Fibroblast of skin of left quadriceps (primary cell): ENCODE measurements around the gene RAB7A.
"Not testable (repeated sequence)": the region's sequence is repeated elsewhere in the genome, so short reads cannot be mapped to it uniquely, and the experiment has no call there.

Experiments used
- DNase-seq, 2 experiments: peaks; one replicate each; pipeline ENCODE4 v3.0.0-alpha.2; 2013; ENCODE audit warnings: low read depth in 2 of 2

RAB7A gene

GRCh38 chr3:128749561-128749960, 23.6 kb downstream of the RAB7A start:
- DNase-seq: not testable (repeated sequence)

DNA sequence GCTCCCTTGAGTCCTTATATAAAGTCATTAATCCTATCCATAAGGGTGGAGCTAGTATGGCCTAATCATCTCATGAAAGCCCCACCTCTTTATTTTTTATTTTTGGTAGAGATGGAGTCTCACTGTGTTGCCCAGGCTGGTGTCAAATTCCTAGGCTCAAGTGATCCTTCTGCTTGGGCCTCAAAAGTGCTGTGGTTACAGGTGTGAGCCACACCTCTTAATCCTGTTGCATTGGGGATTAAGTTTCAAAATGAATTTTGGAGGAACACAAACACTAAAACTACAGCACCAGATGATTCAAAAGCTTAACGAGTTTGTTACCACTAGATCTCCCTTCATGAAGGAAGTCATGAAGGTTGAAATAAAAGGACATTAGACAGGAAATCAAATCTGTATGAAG, 27.7 kb downstream of the RAB7A start:
- DNase-seq: no peak

DNA sequence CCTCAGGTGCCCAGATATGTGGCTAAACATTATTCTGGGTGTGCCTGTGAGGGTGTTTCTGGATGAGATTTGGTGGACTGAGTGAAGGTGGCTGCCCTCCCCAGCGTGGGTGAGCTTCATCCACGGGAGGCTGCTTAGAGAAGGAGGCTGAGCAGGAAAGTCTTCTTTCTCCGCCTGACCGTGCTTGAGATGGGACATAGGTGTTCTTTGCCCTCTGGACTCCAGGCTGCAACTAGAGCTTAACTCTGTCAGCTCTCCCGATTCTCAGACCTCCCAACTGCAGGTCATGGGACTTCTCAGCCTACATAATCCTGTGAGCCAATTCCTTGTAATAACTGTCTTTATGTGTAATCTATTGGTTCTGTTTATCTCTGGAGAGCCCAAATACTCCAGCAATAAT, 34.1 kb downstream of the RAB7A start:
- DNase-seq: no peak

GRCh38 chr3:128760881-128761280, 34.9 kb downstream of the RAB7A start:
- no peak for DNase-seq

GRCh38 chr3:128761392-128761791, 35.4 kb downstream of the RAB7A start:
- no peak for DNase-seq

GRCh38 chr3:128763967-128764366, 38.0 kb downstream of the RAB7A start:
- DNase-seq: no peak

DNA sequence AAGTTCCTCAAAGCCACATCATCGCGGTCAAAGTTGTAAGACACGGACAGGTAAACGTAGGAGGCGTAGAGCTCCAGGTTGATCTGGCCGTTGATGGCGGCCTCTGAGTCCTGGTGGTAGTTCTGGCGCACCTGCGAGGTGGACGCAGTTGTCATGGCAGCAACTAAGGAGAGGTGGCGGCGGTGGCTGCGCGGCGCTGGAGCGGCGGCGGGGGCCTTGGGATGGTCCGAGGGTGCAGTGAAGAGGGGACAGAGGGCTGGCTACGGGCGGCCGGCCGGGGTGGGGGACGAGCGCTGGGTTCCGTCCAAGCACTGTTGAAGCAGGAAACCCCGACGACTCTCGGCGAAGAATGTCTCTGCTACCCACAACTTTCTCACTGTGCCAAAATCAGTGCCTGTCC, 38.9 kb downstream of the RAB7A start:
- DNase-seq: no peak

DNA sequence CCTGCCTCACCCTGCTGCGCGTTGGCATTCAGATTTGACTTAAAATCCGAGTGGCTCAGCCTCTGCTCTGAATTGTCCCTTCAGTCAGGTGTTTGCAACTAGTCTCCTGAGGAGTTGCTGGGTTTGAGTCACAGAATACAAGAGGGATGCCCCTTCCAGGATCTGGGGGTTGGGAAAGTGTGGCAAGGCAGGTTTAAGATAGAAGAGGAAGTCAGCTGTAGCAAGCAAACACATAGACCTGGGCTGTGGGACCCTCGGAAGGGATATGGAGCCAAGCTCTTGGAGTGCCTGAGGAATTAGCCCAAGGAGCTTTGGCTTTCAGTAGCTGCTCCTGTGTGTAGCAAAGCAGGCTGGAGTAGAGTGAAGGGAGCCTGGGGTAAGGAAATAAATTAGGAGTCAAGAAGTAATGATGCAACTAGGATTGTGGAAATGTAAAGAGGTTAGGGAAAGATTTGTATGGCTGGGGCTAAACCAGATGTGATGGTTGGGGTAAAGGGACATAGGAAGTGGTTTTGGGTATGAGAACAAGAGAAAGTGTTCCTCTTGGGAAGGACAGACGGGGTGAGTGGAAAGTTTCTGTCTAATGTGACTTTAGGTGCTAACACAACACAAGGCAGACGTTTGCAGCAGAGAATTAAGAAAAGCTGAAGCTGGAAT, 41.2 kb downstream of the RAB7A start:
- DNase-seq: no peak

DNA sequence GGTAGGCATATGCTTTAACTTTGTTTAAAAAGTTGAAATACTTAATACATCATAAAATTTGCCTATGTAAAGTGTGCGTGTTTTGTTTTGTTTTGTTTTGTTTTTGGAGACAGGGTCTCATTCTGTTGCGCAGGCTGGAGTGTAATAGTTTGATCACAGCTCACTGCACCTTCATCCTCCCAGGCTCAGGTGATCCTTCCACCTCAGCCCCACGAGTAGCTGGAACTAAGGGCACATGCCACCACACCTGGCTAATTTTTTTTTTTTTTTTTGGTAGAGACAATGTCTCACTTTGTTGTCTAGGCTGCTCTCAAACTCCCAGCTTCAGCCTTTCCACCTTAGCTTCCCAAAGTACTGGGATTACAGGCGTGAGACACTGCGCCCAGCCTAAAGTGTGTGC, 42.5 kb downstream of the RAB7A start:
- DNase-seq: no peak

DNA sequence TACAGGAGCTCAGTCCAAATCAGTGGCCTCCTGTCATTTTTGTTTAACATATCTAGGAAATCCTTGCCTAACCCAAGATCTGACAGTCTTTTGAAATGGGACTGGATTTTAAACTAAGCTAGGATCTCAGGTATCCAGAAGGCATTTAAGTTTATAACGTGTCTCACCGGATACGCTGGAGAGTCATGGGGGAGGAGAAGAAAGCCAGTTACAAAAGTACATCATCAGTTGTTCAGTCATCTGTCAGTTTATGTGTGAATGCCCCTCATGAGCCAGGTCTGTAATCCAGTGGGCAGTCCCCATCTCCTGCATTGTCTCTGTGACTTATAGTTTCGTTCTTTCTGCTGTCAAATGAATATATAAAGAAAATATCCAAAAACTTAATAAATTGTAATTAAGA, 44.4 kb downstream of the RAB7A start:
- DNase-seq: no peak

GRCh38 chr3:128773189-128773588, 47.2 kb downstream of the RAB7A start:
- not testable (repeated sequence) for DNase-seq

DNA sequence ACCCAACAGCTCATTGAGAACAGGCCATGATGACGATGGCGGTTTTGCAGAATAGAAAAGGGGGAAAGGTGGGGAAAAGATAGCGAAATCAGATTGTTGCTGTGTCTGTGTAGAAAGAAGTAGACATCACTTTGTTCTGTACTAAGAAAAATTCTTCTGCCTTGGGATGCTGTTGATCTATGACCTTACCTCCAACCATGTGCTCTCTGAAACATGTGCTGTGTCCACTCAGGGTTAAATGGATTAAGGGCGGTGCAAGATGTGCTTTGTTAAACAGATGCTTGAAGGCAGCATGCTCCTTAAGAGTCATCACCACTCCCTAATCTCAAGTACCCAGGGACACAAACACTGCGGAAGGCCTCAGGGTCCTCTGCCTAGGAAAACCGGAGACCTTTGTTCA, 47.6 kb downstream of the RAB7A start:
- DNase-seq: not testable (repeated sequence)

- no peak for DNase-seq
These were observed 49.3 kb downstream of the RAB7A start for GRCh38 chr3:128775241-128775640.

DNA sequence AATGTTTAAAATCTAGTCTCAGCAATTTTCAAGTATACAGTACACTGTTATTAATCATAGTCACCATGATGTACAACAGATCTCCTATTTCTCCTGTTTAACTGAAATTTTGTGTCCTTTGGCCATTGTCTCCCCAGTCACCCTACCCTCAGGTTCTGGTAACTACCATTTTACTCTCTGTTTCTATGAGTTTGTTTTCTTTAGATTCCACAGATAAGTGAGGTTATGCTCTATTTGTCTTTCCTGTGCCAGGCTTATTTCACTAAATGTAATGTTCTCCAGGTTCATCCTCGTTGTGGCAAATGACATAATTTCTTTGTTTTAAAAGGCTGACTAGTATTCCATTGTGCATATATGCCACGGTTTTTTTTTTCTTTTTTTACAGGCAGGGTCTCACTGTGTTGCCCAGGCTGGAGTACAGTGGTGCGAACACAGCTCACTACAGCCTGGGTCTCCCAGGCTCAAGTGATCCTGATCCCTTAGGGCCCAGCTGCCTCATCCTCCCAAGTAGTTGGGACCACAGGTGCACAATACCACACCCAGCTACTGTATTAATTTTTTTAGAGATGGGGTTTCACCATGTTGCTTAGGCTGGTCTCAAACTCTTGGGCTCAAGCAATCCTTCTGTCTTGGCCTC, 50.0 kb downstream of the RAB7A start:
- no peak for DNase-seq

GRCh38 chr3:128780101-128780837, 54.3 kb downstream of the RAB7A start:
- DNase-seq: no peak

- no peak for DNase-seq
These were observed 55.2 kb downstream of the RAB7A start for GRCh38 chr3:128781164-128781563.

GRCh38 chr3:128782282-128783146, 56.5 kb downstream of the RAB7A start:
- DNase-seq: no peak

DNA sequence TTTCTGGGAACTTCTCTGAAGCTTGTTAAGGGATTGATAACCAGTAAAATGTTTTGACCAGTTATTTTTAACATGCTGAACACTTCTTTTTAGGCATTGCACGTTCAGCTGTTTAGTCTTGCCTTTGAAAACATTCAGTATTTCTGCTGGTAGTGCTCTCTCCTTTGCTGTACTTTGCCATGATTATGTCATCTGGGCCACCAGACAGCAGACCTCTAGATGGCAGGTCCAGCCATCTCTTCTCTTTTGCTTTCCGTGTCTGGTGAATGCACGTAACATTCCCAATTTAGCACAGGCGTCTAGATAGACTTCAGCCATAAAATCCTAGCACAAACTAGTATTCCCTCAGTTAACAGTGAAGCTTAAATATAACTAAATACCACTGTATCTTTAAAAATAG, 57.8 kb downstream of the RAB7A start:
- no peak for DNase-seq

DNA sequence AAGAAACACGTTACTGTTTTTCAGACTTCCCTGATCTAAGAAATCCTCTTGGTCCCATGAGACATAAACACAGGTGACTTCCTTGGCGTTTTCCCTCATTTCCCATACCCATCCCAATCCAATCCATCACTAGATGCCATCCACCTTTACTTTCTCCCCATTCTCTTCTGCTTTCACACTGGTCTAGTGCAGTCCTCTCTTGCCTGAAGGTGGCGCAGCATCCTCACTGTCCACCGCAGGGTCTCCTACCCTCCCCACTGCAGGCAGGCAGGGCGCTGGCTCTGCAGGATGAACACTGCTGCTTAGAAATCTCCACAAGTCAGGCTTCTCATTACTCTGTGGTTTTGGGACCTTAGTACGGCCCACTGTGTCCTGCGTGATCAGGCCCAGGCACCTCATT, 58.2 kb downstream of the RAB7A start:
- DNase-seq: no peak

DNA sequence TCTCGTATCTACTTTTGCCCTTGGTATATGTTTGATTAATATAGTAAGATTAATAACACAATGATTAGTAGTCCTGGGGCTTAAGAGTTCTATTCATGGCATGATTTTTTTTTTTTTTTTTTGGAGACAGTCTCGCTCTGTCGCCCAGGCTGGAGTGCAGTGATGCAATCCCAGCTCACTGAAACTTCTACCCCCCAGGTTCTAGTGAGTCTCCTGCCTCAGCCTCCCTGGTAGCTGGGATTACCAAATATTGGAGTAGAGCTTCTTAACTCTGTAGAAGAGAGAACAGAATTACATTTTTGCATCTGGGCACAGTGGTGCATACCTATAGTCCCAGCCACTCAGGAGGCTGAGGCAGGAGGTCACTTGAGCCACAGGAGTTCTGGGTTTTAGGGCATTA, 58.9 kb downstream of the RAB7A start:
- DNase-seq: no peak

DNA sequence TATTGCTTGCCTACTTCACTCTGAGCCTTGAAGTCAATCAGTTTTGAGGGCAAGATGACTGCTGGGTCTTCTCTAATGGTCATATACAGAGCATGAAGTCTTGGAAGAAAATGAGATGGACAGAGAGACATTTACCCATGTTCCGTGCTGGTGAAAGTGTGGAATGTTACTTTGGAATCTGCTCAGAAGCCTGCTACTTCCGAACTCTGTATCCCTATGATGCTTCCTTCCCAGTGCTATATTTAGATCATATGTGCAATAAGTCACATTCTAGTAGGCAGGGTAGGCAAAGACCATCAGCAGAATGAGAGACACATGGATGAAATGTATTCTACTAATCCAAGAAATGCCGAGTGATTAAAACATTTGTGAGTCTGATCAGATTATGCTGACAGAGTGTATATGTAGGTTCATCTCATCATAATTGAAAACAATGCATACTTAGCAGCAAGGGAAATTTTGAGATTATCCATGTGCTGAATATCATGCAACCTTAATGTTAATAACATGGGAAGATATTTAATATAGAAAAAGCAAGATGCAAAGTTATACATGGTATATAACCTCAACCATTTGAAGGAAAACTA, 60.5 kb downstream of the RAB7A start:
- peak; percentile 22 to 24 for DNase-seq
